ENCODE results near the gene TAF15. TPM values are rescaled to one million over a fixed set of nuclear protein-coding genes. Genes with fewer than 3 reads are reported as not detected.
A peak's percentile ranks its signal among the peaks of the same experiment; 100 is the strongest.

Gene TAF15
- total and polyA plus RNA-seq, 7 donors = 55.9 to 147 (median 61.1) TPM

GRCh38 chr17:35847006-35847405 lies 37.7 kb downstream of the TAF15 start:
- no peak for DNase-seq
- no peak overlapping the region for H3K4me3 ChIP-seq
- no peaks in the 10 kb centered on the region for H3K4me1 ChIP-seq
- no peaks in the 10 kb centered on the region for H3K9me3 ChIP-seq
- TF ChIP-seq CTCF (IDR thresholded peaks at IDR 0.05) (no peak), POLR2A (IDR thresholded peaks at IDR 0.05) (no peak), EP300 (IDR thresholded peaks at IDR 0.05) (no peak), POLR2AphosphoS5 (IDR thresholded peaks at IDR 0.05) (no peak)
- H3K27me3 ChIP-seq = no peaks in the 10 kb centered on the region
- intact Hi-C loops (cut with DNase I) = no loop called here
- H3K27ac ChIP-seq = no peak overlapping the region
- 37 to 71% methylated on average over 2 of the region's 2 CpGs for WGBS, 2 donors
- H3K36me3 ChIP-seq = peaks cover 26 to 81% (median 47%) of the 10 kb centered on the region in 4 donors

GRCh38 chr17:35847633-35848373 lies 38.5 kb downstream of the TAF15 start:
- peaks cover 26 to 73% (median 39%) of the 10 kb centered on the region in 4 donors for H3K36me3 ChIP-seq
- no peaks in the 10 kb centered on the region for H3K27me3 ChIP-seq
- H3K4me1 ChIP-seq = no peaks in the 10 kb centered on the region
- no peak for TF ChIP-seq POLR2A (IDR thresholded peaks at IDR 0.05)
- WGBS, 2 donors = 42 to 80% methylated on average over 4 of the region's 4 CpGs
- H3K4me3 ChIP-seq = no peak overlapping the region
- DNase-seq = no peak
- no peak overlapping the region for H3K27ac ChIP-seq
- intact Hi-C loops (cut with DNase I) = no loop called here
- no peaks in the 10 kb centered on the region for H3K9me3 ChIP-seq

GRCh38 chr17:35849469-35850348 lies 40.4 kb downstream of the TAF15 start:
- no peaks in the 10 kb centered on the region for H3K9me3 ChIP-seq
- peaks cover 18 to 54% (median 21%) of the 10 kb centered on the region in 4 donors for H3K36me3 ChIP-seq
- H3K4me3 ChIP-seq = no peak overlapping the region
- no peaks in the 10 kb centered on the region for H3K27me3 ChIP-seq
- no peak overlapping the region for H3K27ac ChIP-seq
- DNase-seq = no peak
- no peak for TF ChIP-seq EP300 (IDR thresholded peaks at IDR 0.05)
- no peak for TF ChIP-seq POLR2A (IDR thresholded peaks at IDR 0.05)
- peak in 2 of 4 experiments; percentile 42 to 58 for TF ChIP-seq CTCF (IDR thresholded peaks at IDR 0.05)
- H3K4me1 ChIP-seq = no peaks in the 10 kb centered on the region
- intact Hi-C loops (cut with DNase I) = no loop called here
- WGBS, 2 donors = 67 to 76% methylated on average over 7 of the region's 7 CpGs

- Histone ChIP-seq H3K9me3 (no peaks in the 10 kb centered on the region), H3K27me3 (no peaks in the 10 kb centered on the region), H3K27ac (no peak overlapping the region), H3K4me1 (no peaks in the 10 kb centered on the region), H3K4me3 (no peak overlapping the region), H3K36me3 (peaks cover 0 to 7% (median 0%) of the 10 kb centered on the region in 4 donors)
- TF ChIP-seq CTCF (IDR thresholded peaks at IDR 0.05) (no peak), EP300 (IDR thresholded peaks at IDR 0.05) (no peak), POLR2A (IDR thresholded peaks at IDR 0.05) (no peak), POLR2AphosphoS5 (IDR thresholded peaks at IDR 0.05) (no peak)
- 80 to 82% methylated on average over 5 of the region's 5 CpGs for WGBS, 2 donors
- intact Hi-C loops (cut with DNase I) = no loop called here
- DNase-seq = no peak
Observed at GRCh38 chr17:35855965-35856364, 46.7 kb downstream of the TAF15 start.

GRCh38 chr17:35856603-35857002 lies 47.3 kb downstream of the TAF15 start:
- intact Hi-C loops (cut with DNase I) = no loop called here
- H3K27me3 ChIP-seq = no peaks in the 10 kb centered on the region
- H3K36me3 ChIP-seq = peaks cover 0 to 7% (median 0%) of the 10 kb centered on the region in 4 donors
- H3K27ac ChIP-seq = no peak overlapping the region
- no peaks in the 10 kb centered on the region for H3K9me3 ChIP-seq
- no peak for DNase-seq
- TF ChIP-seq EP300 (IDR thresholded peaks at IDR 0.05) (no peak), POLR2AphosphoS5 (IDR thresholded peaks at IDR 0.05) (no peak), CTCF (IDR thresholded peaks at IDR 0.05) (no peak), POLR2A (IDR thresholded peaks at IDR 0.05) (no peak)
- no peaks in the 10 kb centered on the region for H3K4me1 ChIP-seq
- H3K4me3 ChIP-seq = no peak overlapping the region
- 88 to 93% methylated on average over 2 of the region's 2 CpGs for WGBS, 2 donors

All from sigmoid colon (tissue), 7 donors.